ENCODE data around the gene VASH2. TPM values are rescaled to one million over a fixed set of nuclear protein-coding genes. Genes with fewer than 3 reads are reported as not detected.

Gene VASH2
- total RNA-seq, 1 donor from 2014 or later, result 15.8 TPM

GRCh38 chr1:212946872-212947271 is 3.5 kb upstream of the VASH2 start:
- H3K27me3 Mint-ChIP-seq, result peaks cover 14% of the 10 kb centered on the region

GRCh38 chr1:212949771-212950170 is 570 bp upstream of the VASH2 start:
- Mint-ChIP-seq H3K36me3 (ENCODE audit: insufficient read depth) (peaks cover 4% of the 10 kb centered on the region), H3K4me3 (ENCODE audit: low read depth) (peak overlapping the region; percentile 83), H3K4me1 (ENCODE audit: low read depth) (peaks cover 4% of the 10 kb centered on the region), H3K27ac (no peak overlapping the region), H3K9me3 (ENCODE audit: low read depth) (no peaks in the 10 kb centered on the region), H3K27me3 (peaks cover 20% of the 10 kb centered on the region)
- TF ChIP-seq CTCF (IDR thresholded peaks at IDR 0.05; ENCODE audit: unreplicated experiment), result no peak
- DNase-seq (ENCODE audit: low spot score, unreplicated experiment), result no peak

More at GRCh38 chr1:212946872-212947271, 3.5 kb upstream of the VASH2 start:
- peaks cover 2% of the 10 kb centered on the region for H3K4me1 Mint-ChIP-seq (ENCODE audit: low read depth)
- H3K27ac Mint-ChIP-seq, result no peak overlapping the region
- H3K36me3 Mint-ChIP-seq (ENCODE audit: insufficient read depth), result no peaks in the 10 kb centered on the region
- peaks cover 3% of the 10 kb centered on the region for H3K9me3 Mint-ChIP-seq (ENCODE audit: low read depth)
- DNase-seq (ENCODE audit: low spot score, unreplicated experiment), result no peak
- no peak overlapping the region for H3K4me3 Mint-ChIP-seq (ENCODE audit: low read depth)
- no peak for TF ChIP-seq CTCF (IDR thresholded peaks at IDR 0.05; ENCODE audit: unreplicated experiment)

GRCh38 chr1:212951126-212951946 is 995 bp downstream of the VASH2 start:
- Mint-ChIP-seq H3K36me3 (ENCODE audit: insufficient read depth) (peaks cover 4% of the 10 kb centered on the region), H3K27me3 (peaks cover 20% of the 10 kb centered on the region), H3K4me3 (ENCODE audit: low read depth) (peak overlapping the region; percentile 83), H3K9me3 (ENCODE audit: low read depth) (no peaks in the 10 kb centered on the region), H3K27ac (peak overlapping the region; percentile 94), H3K4me1 (ENCODE audit: low read depth) (peaks cover 4% of the 10 kb centered on the region)
- no peak for TF ChIP-seq CTCF (IDR thresholded peaks at IDR 0.05; ENCODE audit: unreplicated experiment)
- peak; percentile 11 for DNase-seq (ENCODE audit: low spot score, unreplicated experiment)

- Mint-ChIP-seq H3K27ac (no peak overlapping the region), H3K36me3 (ENCODE audit: insufficient read depth) (peaks cover 6% of the 10 kb centered on the region), H3K4me1 (ENCODE audit: low read depth) (peaks cover 4% of the 10 kb centered on the region), H3K4me3 (ENCODE audit: low read depth) (peak overlapping the region; percentile 54), H3K27me3 (peaks cover 20% of the 10 kb centered on the region), H3K9me3 (ENCODE audit: low read depth) (no peaks in the 10 kb centered on the region)
- DNase-seq (ENCODE audit: low spot score, unreplicated experiment), result no peak
- TF ChIP-seq CTCF (IDR thresholded peaks at IDR 0.05; ENCODE audit: unreplicated experiment), result no peak
Measured at GRCh38 chr1:212951947-212952640, 1.8 kb downstream of the VASH2 start.

- Mint-ChIP-seq H3K4me3 (ENCODE audit: low read depth) (peak overlapping the region; percentile 54), H3K27me3 (peaks cover 20% of the 10 kb centered on the region), H3K4me1 (ENCODE audit: low read depth) (peaks cover 4% of the 10 kb centered on the region), H3K36me3 (ENCODE audit: insufficient read depth) (peaks cover 6% of the 10 kb centered on the region), H3K27ac (no peak overlapping the region), H3K9me3 (ENCODE audit: low read depth) (no peaks in the 10 kb centered on the region)
- no peak for DNase-seq (ENCODE audit: low spot score, unreplicated experiment)
- TF ChIP-seq CTCF (IDR thresholded peaks at IDR 0.05; ENCODE audit: unreplicated experiment), result no peak
Measured at GRCh38 chr1:212952641-212952976, 2.3 kb downstream of the VASH2 start.

Measured in progenitor cell of endocrine pancreas (in vitro differentiated cells).